ENCODE data around the gene SCMH1.

- TF ChIP-seq REST (IDR thresholded peaks at IDR 0.05; ENCODE audit: insufficient read depth in 1 of 2, low read depth in 2 of 2, low read length in 1 of 2) (no peak), CTCF (IDR thresholded peaks at IDR 0.05) (no peak), POLR2AphosphoS5 (IDR thresholded peaks at IDR 0.05; ENCODE audit: low read depth, low read length) (0 out of 2 replicates have a peak, but pooled peaks have one; percentile 37), SIN3A (IDR thresholded peaks at IDR 0.05; ENCODE audit: borderline replicate concordance, insufficient read depth, low read depth, low read length) (no peak)
Measured at GRCh38 chr1:41242342-41243078, 404 bp upstream of the SCMH1 start.

Data from Panc1 (cell line).